Activated naive CD4-positive, alpha-beta T cell treated with anti-CD3 and anti-CD28 coated beads, Interleukin-2, amount 50 U/mL, for 72 hours (primary cell): ENCODE data around the gene ACO2. TPM values are rescaled to one million over a fixed set of nuclear protein-coding genes. Genes with fewer than 3 reads are reported as not detected.
"Not testable (repeated sequence)": the region's sequence is repeated elsewhere in the genome, so short reads cannot be mapped to it uniquely, and the experiment has no call there.

Source experiments
- ATAC-seq, 2 donors: fragments of 150-1000 bp; cut with Tn5 transposase; 2 replicates each; pipeline ENCODE4 v1.10.0; 2021; ENCODE audit warnings: mild to moderate bottlenecking in 2 of 2, moderate library complexity in 2 of 2
- DNase-seq, 2 donors: peaks; one replicate each; pipeline ENCODE4 v3.0.0; 2021 to 2022; ENCODE audit warnings: low spot score in 2 of 2
- H3K27ac Mint-ChIP-seq, 2 donors: one replicate each; pipeline ENCODE4 v1.8.0; 2022; ENCODE audit warnings: mild to moderate bottlenecking in 2 of 2, mixed read lengths in 2 of 2
- H3K36me3 Mint-ChIP-seq, 2 donors: one replicate each; pipeline ENCODE4 v1.8.0; 2022; ENCODE audit warnings: mixed read lengths in 2 of 2
- H3K9me3 Mint-ChIP-seq, 2 donors: one replicate each; pipeline ENCODE4 v1.8.0; 2022; ENCODE audit warnings: mixed read lengths in 2 of 2
- total RNA-seq, 2 donors: library from RNA; stranded (reverse); gene quantifications; one replicate each; pipeline ENCODE4 v1.2.3, GENCODE V29; 2022

Gene ACO2
- total RNA-seq, 2 donors from 2014 or later, result 100.0 to 112 TPM

- no peak for DNase-seq
- Mint-ChIP-seq H3K9me3 (no peaks in the 10 kb centered on the region), H3K27ac (no peak overlapping the region), H3K36me3 (no peaks in the 10 kb centered on the region)
- no peak for ATAC-seq
These were observed 92.4 kb downstream of the ACO2 start for GRCh38 chr22:41561335-41561734.

DNA sequence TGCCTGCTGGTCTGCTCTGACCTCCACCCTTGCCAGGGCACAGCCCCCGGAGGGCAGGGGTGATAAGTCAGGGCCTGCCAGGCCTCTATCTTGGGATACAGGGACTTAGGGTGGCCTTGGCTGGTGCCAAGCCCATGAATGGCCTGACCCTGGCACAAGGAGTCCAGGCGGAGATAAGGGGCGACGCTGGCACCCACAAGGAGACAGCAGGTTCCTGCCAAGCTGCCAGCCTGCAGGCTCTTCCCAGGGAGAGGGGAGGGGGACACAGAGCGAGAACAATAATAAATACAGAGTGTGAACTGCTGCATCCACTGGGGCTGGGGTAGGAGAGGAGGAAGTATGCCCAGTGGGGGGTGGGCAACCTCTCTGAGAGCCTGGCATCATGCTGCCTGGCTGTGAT lies 92.9 kb downstream of the ACO2 start:
- Mint-ChIP-seq H3K27ac (no peak overlapping the region), H3K36me3 (no peaks in the 10 kb centered on the region), H3K9me3 (no peaks in the 10 kb centered on the region)
- ATAC-seq (no peak), DNase-seq (no peak)

GRCh38 chr22:41562461-41562860 lies 93.5 kb downstream of the ACO2 start:
- DNase-seq (no peak), ATAC-seq (no peak)
- Mint-ChIP-seq H3K36me3 (no peaks in the 10 kb centered on the region), H3K9me3 (no peaks in the 10 kb centered on the region), H3K27ac (no peak overlapping the region)

GRCh38 chr22:41563051-41563711 lies 94.3 kb downstream of the ACO2 start:
- DNase-seq (no peak), ATAC-seq (no peak)
- Mint-ChIP-seq H3K9me3 (no peaks in the 10 kb centered on the region), H3K27ac (no peak overlapping the region), H3K36me3 (no peaks in the 10 kb centered on the region)

- Mint-ChIP-seq H3K27ac (peak overlapping the region in 1 of 2 donors; percentile 48), H3K9me3 (no peaks in the 10 kb centered on the region), H3K36me3 (no peaks in the 10 kb centered on the region)
- DNase-seq (no peak), ATAC-seq (no peak)
These were observed 95.6 kb downstream of the ACO2 start for GRCh38 chr22:41564563-41564962.

GRCh38 chr22:41565403-41566054 lies 96.6 kb downstream of the ACO2 start:
- ATAC-seq, result peak; percentile 89 to 91
- no peaks in the 10 kb centered on the region for H3K9me3 Mint-ChIP-seq
- no peak for DNase-seq
- H3K36me3 Mint-ChIP-seq, result no peaks in the 10 kb centered on the region
- H3K27ac Mint-ChIP-seq, result peak overlapping the region in 1 of 2 donors; percentile 48

- no peak for DNase-seq
- Mint-ChIP-seq H3K27ac (no peak overlapping the region), H3K36me3 (no peaks in the 10 kb centered on the region), H3K9me3 (no peaks in the 10 kb centered on the region)
- no peak for ATAC-seq
These were observed 98.5 kb downstream of the ACO2 start for GRCh38 chr22:41567512-41567768.

DNA sequence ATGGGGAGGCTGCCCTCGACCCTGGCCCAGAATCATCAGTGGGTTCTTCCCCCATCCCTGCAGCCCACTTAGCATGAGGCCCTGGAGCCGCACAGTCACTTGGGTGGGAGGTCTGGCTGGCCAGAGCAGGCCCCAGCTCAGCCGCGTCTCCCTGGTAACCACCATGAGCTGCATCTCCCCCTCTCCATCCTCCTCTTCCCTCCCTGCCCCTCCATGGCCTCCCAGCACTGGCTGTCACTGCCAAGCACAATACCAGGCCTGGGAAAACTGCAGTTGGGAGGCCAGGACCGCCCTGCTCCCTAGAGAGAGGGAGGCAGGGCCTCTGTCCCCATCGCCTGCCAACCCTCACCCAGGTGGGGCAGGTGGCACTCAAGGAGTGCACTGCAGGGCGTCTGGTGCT lies 99.9 kb downstream of the ACO2 start:
- ATAC-seq (no peak), DNase-seq (no peak)
- Mint-ChIP-seq H3K9me3 (no peaks in the 10 kb centered on the region), H3K36me3 (no peaks in the 10 kb centered on the region), H3K27ac (no peak overlapping the region)

DNA sequence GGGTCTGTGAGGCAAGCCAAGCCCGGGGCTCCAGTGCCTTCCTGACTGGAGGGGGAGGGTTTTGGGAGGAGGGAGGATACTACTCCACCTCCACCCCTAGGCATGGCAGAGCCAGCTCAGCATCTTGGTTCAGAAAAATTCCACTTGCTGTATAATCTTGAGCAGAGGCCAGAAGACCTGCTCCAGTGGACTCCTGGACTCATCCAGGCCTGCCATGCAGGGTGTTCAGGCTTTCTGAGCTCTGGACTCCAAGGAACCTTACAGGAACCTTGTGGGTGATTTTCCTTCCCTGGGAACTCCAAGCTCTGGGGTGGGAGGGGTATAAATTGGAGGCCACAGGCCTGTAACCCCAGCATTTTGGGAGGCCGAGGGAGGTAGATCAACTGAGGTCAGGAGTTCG lies 101.3 kb downstream of the ACO2 start:
- H3K27ac Mint-ChIP-seq, result no peak overlapping the region
- no peak for DNase-seq
- no peak for ATAC-seq
- no peaks in the 10 kb centered on the region for H3K36me3 Mint-ChIP-seq
- H3K9me3 Mint-ChIP-seq, result no peaks in the 10 kb centered on the region

- no peak for DNase-seq
- Mint-ChIP-seq H3K9me3 (no peaks in the 10 kb centered on the region), H3K27ac (peak overlapping the region in 1 of 2 donors; percentile 33), H3K36me3 (no peaks in the 10 kb centered on the region)
- ATAC-seq, result no peak
These were observed 102.9 kb downstream of the ACO2 start for GRCh38 chr22:41571786-41572185.

DNA sequence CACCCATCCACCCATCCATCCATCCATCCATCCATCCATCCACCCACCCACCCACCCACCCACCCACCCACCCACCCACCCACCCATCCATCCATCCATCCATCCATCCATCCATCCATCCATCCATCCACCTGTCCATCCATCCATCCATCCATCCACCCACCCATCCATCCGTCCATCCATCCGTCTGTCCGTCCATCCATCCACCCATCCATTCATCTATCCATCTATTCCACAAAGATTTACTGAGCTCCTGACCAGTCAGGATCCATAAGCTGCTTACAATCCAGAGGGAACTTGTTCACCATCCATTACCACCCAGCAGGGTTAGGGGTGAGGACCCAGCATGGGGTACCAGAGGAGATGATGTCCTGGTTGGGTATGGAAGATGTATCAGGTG lies 103.4 kb downstream of the ACO2 start:
- H3K36me3 Mint-ChIP-seq, ATAC-seq, DNase-seq, H3K9me3 Mint-ChIP-seq: not testable (repeated sequence)
- peak overlapping the region in 1 of 2 donors; percentile 33 for H3K27ac Mint-ChIP-seq

GRCh38 chr22:41573677-41574076 lies 104.8 kb downstream of the ACO2 start:
- ATAC-seq (no peak), DNase-seq (no peak)
- Mint-ChIP-seq H3K36me3 (no peaks in the 10 kb centered on the region), H3K27ac (no peak overlapping the region), H3K9me3 (no peaks in the 10 kb centered on the region)

- DNase-seq (no peak), ATAC-seq (no peak)
- H3K36me3 Mint-ChIP-seq, result no peaks in the 10 kb centered on the region
- no peak overlapping the region for H3K27ac Mint-ChIP-seq
- no peaks in the 10 kb centered on the region for H3K9me3 Mint-ChIP-seq
These were observed 106.0 kb downstream of the ACO2 start for GRCh38 chr22:41574847-41575381.

DNA sequence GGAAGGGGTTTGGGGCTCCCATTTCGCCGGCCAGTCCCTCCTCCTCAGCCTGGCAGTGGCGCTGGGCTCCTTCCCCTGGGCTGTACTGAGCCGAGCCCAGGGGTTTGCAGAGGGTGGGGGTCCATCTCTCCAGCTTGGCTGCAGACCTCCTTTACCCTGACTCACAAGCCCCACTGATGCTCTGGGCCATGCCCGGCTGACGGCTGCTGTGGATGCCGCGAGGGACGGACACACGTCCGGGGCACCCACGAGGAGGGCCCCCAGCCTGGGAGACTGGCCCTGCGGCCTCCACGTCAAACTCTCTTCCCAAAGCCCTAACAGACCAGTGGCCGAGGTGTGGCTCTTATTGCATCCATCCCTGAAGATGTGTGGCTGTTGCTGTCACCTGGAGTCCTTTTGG lies 106.6 kb downstream of the ACO2 start:
- ATAC-seq, result no peak
- Mint-ChIP-seq H3K9me3 (no peaks in the 10 kb centered on the region), H3K27ac (no peak overlapping the region), H3K36me3 (no peaks in the 10 kb centered on the region)
- no peak for DNase-seq

- DNase-seq (peak in 1 of 2 donors; percentile 23), ATAC-seq (peak; percentile 55 to 66)
- Mint-ChIP-seq H3K9me3 (no peaks in the 10 kb centered on the region), H3K27ac (no peak overlapping the region), H3K36me3 (no peaks in the 10 kb centered on the region)
These were observed 108.0 kb downstream of the ACO2 start for GRCh38 chr22:41576877-41577276.

GRCh38 chr22:41578114-41578513 lies 109.2 kb downstream of the ACO2 start:
- ATAC-seq (no peak), DNase-seq (no peak)
- Mint-ChIP-seq H3K27ac (peak overlapping the region in 1 of 2 donors; percentile 31), H3K9me3 (no peaks in the 10 kb centered on the region), H3K36me3 (no peaks in the 10 kb centered on the region)
